Osteocyte (in vitro differentiated cells): ENCODE measurements around the gene ZNF627. TPM values are rescaled to one million over a fixed set of nuclear protein-coding genes. Genes with fewer than 3 reads are reported as not detected.
"Not testable (repeated sequence)": the region's sequence is repeated elsewhere in the genome, so short reads cannot be mapped to it uniquely, and the experiment has no call there.

Experiments
- DNase-seq: peaks from one replicate; pipeline ENCODE4 v3.0.0; 2021; ENCODE audit warnings: mixed read lengths; ENCODE audit not compliant: unreplicated experiment; ENCODE audit errors: extremely low spot score
- H3K27ac Mint-ChIP-seq: one replicate; pipeline ENCODE4 v1.8.0; 2021; ENCODE audit warnings: mild to moderate bottlenecking, mixed read lengths; ENCODE audit not compliant: unreplicated experiment
- H3K27me3 Mint-ChIP-seq: one replicate; pipeline ENCODE4 v1.8.0; 2021; ENCODE audit warnings: mixed read lengths; ENCODE audit not compliant: unreplicated experiment
- H3K36me3 Mint-ChIP-seq: one replicate; pipeline ENCODE4 v1.8.0; 2021; ENCODE audit warnings: mixed read lengths; ENCODE audit not compliant: unreplicated experiment
- H3K4me1 Mint-ChIP-seq: one replicate; pipeline ENCODE4 v1.8.0; 2021; ENCODE audit warnings: mixed read lengths; ENCODE audit not compliant: unreplicated experiment
- H3K4me3 Mint-ChIP-seq: one replicate; pipeline ENCODE4 v1.8.0; 2021; ENCODE audit warnings: mild to moderate bottlenecking, moderate library complexity, mixed read lengths; ENCODE audit not compliant: unreplicated experiment
- H3K9me3 Mint-ChIP-seq: one replicate; pipeline ENCODE4 v1.8.0; 2021; ENCODE audit warnings: mixed read lengths; ENCODE audit not compliant: unreplicated experiment
- CTCF ChIP-seq: fragments of 200-600 bp; sonication (generic); IDR thresholded peaks from 2 replicates; pipeline ENCODE4 v1.5.0; 2021; ENCODE audit warnings: antibody characterized with exemption, mild to moderate bottlenecking, moderate library complexity
- total RNA-seq: library from RNA; stranded (reverse); gene quantifications from 2 replicates; pipeline ENCODE4 v1.2.1, GENCODE V29; 2021

The ZNF627 gene
- total RNA-seq, 1 donor from 2014 or later = 18.2 TPM

DNA sequence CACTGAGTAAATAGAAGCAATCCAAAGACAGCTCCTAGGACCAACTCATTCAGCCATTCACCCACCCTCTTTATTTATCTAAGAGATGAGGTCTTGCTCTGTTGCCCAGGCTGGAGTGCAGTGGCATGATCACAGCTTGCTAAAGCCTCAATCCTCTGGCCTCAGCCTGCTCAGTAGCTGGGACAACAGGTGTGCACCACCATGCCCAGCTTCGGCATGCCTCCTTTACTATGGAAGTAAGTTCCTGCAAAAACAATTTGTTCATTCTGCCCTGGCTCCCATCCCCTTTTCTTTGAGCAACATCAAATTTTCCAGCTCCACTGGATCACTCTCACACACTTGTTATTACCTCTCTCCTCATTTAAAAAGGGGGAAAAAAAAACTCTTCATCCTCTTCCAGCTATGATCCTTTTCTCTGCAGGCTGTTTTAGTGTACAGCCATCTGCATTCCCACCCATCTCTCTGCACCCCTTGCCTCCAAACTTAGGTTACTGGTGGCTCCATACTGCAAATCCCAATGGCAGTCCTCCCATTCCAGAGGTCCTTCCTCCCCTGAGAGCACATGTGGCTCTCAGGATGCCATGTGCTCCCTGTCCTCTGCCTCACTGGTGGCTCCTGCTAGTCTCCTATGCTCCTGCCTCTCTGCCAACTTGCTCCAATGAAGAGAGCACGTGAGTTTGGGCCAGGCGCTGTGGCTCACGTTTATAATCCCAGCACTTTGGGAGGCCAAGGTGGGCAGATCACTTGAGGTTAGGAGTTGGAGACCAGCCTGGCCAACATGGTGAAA lies 40.5 kb upstream of the ZNF627 start:
- Mint-ChIP-seq H3K9me3 (no peaks in the 10 kb centered on the region), H3K36me3 (peaks cover 5% of the 10 kb centered on the region), H3K4me1 (peaks cover 29% of the 10 kb centered on the region), H3K27ac (no peak overlapping the region), H3K4me3 (peak overlapping the region; percentile 96), H3K27me3 (no peaks in the 10 kb centered on the region)
- no peak for DNase-seq
- TF ChIP-seq CTCF = no peak

- peaks cover 29% of the 10 kb centered on the region for H3K4me1 Mint-ChIP-seq
- H3K4me3 Mint-ChIP-seq = peak within 1 kb of the TSS; percentile 96
- no peaks in the 10 kb centered on the region for H3K9me3 Mint-ChIP-seq
- peak; percentile 99 for DNase-seq
- peak; percentile 51 for TF ChIP-seq CTCF
- no peaks in the 10 kb centered on the region for H3K27me3 Mint-ChIP-seq
- H3K36me3 Mint-ChIP-seq = peaks cover 5% of the 10 kb centered on the region
- peak within 1 kb of the TSS; percentile 84 for H3K27ac Mint-ChIP-seq
These were observed 38.1 kb upstream of the ZNF627 start, which contains the start of gene ELOF1 for GRCh38 chr19:11558881-11559828. ELOF1 (minus strand) TSS chr19:11559230; CDS start chr19:11554347, 4,883 bp downstream.

- Mint-ChIP-seq H3K4me1 (peaks cover 29% of the 10 kb centered on the region), H3K36me3 (peaks cover 2% of the 10 kb centered on the region), H3K27ac (no peak overlapping the region), H3K27me3 (no peaks in the 10 kb centered on the region), H3K4me3 (peak overlapping the region; percentile 64), H3K9me3 (no peaks in the 10 kb centered on the region)
- no peak for DNase-seq
- TF ChIP-seq CTCF = peak; percentile 68
These were observed 36.8 kb upstream of the ZNF627 start for GRCh38 chr19:11560404-11561051.

- Mint-ChIP-seq H3K36me3 (no peaks in the 10 kb centered on the region), H3K4me3 (no peak overlapping the region), H3K4me1 (peaks cover 14% of the 10 kb centered on the region), H3K9me3 (no peaks in the 10 kb centered on the region), H3K27me3 (no peaks in the 10 kb centered on the region), H3K27ac (no peak overlapping the region)
- DNase-seq = no peak
- TF ChIP-seq CTCF = no peak
These were observed 33.8 kb upstream of the ZNF627 start for GRCh38 chr19:11563532-11563931.

DNA sequence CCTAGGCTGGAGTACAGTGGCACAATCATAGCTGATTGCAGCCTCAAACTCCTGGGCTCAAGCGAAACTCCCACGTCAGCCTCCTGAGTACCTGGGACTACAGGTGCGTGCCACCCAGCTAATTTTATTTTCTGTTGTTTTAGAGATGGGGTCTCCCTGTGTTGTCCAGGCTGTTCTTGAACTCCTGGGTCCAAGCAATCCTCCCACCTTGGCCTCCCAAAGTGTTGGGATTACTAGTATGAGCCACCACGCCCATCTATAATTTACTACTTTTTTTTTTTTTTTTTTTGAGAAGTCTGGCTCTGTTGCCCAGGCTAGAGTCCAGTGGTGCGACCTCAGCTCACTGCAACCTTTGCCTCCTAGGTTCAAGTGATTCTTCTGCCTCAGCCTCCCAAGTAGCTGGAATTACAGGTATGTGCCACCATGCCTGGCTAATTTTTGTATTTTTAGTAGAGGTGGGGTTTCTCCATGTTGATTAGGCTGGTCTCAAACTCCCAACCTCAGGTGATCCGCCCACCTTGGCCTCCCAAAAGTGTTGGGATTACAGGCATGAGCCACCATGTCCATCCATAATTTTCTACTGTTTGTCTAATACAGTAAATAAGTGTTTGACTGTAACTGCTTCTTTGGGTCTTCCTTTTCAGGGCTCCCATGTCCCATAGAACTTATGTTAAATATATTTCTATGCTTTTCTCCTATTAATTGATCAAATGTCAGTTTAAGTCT lies 33.0 kb upstream of the ZNF627 start:
- H3K27ac Mint-ChIP-seq, DNase-seq, H3K9me3 Mint-ChIP-seq, H3K36me3 Mint-ChIP-seq, H3K4me1 Mint-ChIP-seq, H3K27me3 Mint-ChIP-seq, H3K4me3 Mint-ChIP-seq: not testable (repeated sequence)

- not testable (repeated sequence) for H3K36me3 Mint-ChIP-seq, H3K4me1 Mint-ChIP-seq, H3K27me3 Mint-ChIP-seq, H3K27ac Mint-ChIP-seq, DNase-seq, H3K9me3 Mint-ChIP-seq, H3K4me3 Mint-ChIP-seq
These were observed 31.7 kb upstream of the ZNF627 start for GRCh38 chr19:11565649-11565980.
